Activated CD4-positive, alpha-beta T cell treated with anti-CD3 and anti-CD28 coated beads, Interleukin-2, Interleukin-6, amounts not matched to agents 100 ng/mL and 50 ng/mL, durations not matched to agents 16 hours and 8 hours (primary cell): Measurements from ENCODE around the gene AKAP8.
A peak's percentile ranks its signal among the peaks of the same experiment; 100 is the strongest.
"Not testable (repeated sequence)": the region's sequence is repeated elsewhere in the genome, so short reads cannot be mapped to it uniquely, and the experiment has no call there.

Source experiments
- DNase-seq: peaks from one replicate; pipeline ENCODE4 v3.0.0-alpha.2; 2020

Gene AKAP8

GRCh38 chr19:15403151-15403531 is 23.6 kb upstream of the AKAP8 start:
- DNase-seq = no peak

GRCh38 chr19:15402411-15403150 is 23.0 kb upstream of the AKAP8 start:
- no peak for DNase-seq

GRCh38 chr19:15401397-15401710 is 21.8 kb upstream of the AKAP8 start:
- DNase-seq = no peak

- no peak for DNase-seq
These were observed 21.2 kb upstream of the AKAP8 start for GRCh38 chr19:15400521-15401396.

- DNase-seq = no peak
These were observed 20.0 kb upstream of the AKAP8 start for GRCh38 chr19:15399635-15400034.

GRCh38 chr19:15399234-15399515 is 19.6 kb upstream of the AKAP8 start:
- no peak for DNase-seq

GRCh38 chr19:15398501-15399233 is 19.1 kb upstream of the AKAP8 start:
- no peak for DNase-seq

GRCh38 chr19:15397782-15398181 is 18.2 kb upstream of the AKAP8 start:
- DNase-seq = no peak

- no peak for DNase-seq
These were observed 17.6 kb upstream of the AKAP8 start for GRCh38 chr19:15397236-15397635.

- no peak for DNase-seq
These were observed 16.8 kb upstream of the AKAP8 start for GRCh38 chr19:15396436-15396835.

- not testable (repeated sequence) for DNase-seq
These were observed 15.7 kb upstream of the AKAP8 start for GRCh38 chr19:15395251-15395650.

GRCh38 chr19:15394426-15394825 is 14.8 kb upstream of the AKAP8 start:
- no peak for DNase-seq

GRCh38 chr19:15393963-15394362 is 14.4 kb upstream of the AKAP8 start:
- no peak for DNase-seq

- no peak for DNase-seq
These were observed 11.2 kb upstream of the AKAP8 start for GRCh38 chr19:15390814-15391213.

GRCh38 chr19:15381864-15382263 is 2.3 kb upstream of the AKAP8 start:
- no peak for DNase-seq

GRCh38 chr19:15381429-15381828 is 1.8 kb upstream of the AKAP8 start:
- no peak for DNase-seq

- DNase-seq = peak; percentile 59
These were observed 536 bp upstream of the AKAP8 start for GRCh38 chr19:15379999-15380647.

GRCh38 chr19:15378534-15379082 is 979 bp downstream of the AKAP8 start:
- peak; percentile 72 for DNase-seq

GRCh38 chr19:15374796-15375440 is 4.7 kb downstream of the AKAP8 start:
- DNase-seq = no peak

- DNase-seq = no peak
These were observed 5.4 kb downstream of the AKAP8 start for GRCh38 chr19:15374105-15374651.

- no peak for DNase-seq
These were observed 5.9 kb downstream of the AKAP8 start for GRCh38 chr19:15373644-15374043.

GRCh38 chr19:15372891-15373301 is 6.7 kb downstream of the AKAP8 start:
- DNase-seq = no peak
